WTC11 (cell line): Measurements from ENCODE around the gene FMNL1.

Experiments used
- MAX ChIP-seq: sonication (generic); formaldehyde crosslinking; IDR thresholded peaks from 2 replicates; pipeline ENCODE4 v1.8.0; 2022; ENCODE audit warnings: mild to moderate bottlenecking, missing genetic modification reagents
- NR2C2 ChIP-seq: sonication (generic); formaldehyde crosslinking; IDR thresholded peaks from 2 replicates; pipeline ENCODE4 v1.8.0; 2022; ENCODE audit warnings: mild to moderate bottlenecking, missing genetic modification reagents
- STAT6 ChIP-seq: sonication (generic); formaldehyde crosslinking; conservative IDR thresholded peaks from 2 replicates; pipeline ENCODE4 v1.8.1; 2023; ENCODE audit warnings: mild to moderate bottlenecking, low read depth, missing genetic modification reagents, moderate library complexity
- TF ChIP-seq, protein P1 (sequence below): fragments of 200-600 bp; IDR thresholded peaks from 2 replicates; pipeline ENCODE4 v1.8.0; 2022; ENCODE audit warnings: antibody characterized with exemption
- TF ChIP-seq, protein P2 (sequence below): sonication (generic); formaldehyde crosslinking; IDR thresholded peaks from 2 replicates; pipeline ENCODE4 v1.8.1; 2022; ENCODE audit warnings: low read depth, mild to moderate bottlenecking, moderate library complexity, missing genetic modification reagents, borderline replicate concordance

- TF ChIP-seq STAT6 (CRISPR knock-in tag) (no peak), NR2C2 (no peak), MAX (CRISPR knock-in tag) (no peak)
- TF ChIP-seq, protein P1, sequence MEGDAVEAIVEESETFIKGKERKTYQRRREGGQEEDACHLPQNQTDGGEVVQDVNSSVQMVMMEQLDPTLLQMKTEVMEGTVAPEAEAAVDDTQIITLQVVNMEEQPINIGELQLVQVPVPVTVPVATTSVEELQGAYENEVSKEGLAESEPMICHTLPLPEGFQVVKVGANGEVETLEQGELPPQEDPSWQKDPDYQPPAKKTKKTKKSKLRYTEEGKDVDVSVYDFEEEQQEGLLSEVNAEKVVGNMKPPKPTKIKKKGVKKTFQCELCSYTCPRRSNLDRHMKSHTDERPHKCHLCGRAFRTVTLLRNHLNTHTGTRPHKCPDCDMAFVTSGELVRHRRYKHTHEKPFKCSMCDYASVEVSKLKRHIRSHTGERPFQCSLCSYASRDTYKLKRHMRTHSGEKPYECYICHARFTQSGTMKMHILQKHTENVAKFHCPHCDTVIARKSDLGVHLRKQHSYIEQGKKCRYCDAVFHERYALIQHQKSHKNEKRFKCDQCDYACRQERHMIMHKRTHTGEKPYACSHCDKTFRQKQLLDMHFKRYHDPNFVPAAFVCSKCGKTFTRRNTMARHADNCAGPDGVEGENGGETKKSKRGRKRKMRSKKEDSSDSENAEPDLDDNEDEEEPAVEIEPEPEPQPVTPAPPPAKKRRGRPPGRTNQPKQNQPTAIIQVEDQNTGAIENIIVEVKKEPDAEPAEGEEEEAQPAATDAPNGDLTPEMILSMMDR, result no peak
- TF ChIP-seq, protein P2, sequence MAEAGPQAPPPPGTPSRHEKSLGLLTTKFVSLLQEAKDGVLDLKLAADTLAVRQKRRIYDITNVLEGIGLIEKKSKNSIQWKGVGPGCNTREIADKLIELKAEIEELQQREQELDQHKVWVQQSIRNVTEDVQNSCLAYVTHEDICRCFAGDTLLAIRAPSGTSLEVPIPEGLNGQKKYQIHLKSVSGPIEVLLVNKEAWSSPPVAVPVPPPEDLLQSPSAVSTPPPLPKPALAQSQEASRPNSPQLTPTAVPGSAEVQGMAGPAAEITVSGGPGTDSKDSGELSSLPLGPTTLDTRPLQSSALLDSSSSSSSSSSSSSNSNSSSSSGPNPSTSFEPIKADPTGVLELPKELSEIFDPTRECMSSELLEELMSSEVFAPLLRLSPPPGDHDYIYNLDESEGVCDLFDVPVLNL (CRISPR knock-in tag), result no peak
Observed at GRCh38 chr17:45296833-45297124, 75.1 kb downstream of the FMNL1 start.
